Bone marrow (tissue), 2 donors: ENCODE measurements around the gene MBOAT1.
"Not testable (repeated sequence)": the region's sequence is repeated elsewhere in the genome, so short reads cannot be mapped to it uniquely, and the experiment has no call there.

Source experiments
- DNase-seq, 2 donors: peaks; one replicate each; lab custom pipeline; 2025; lab: John Stamatoyannopoulos, UW

Gene MBOAT1

GRCh38 chr6:20170455-20171148 is 41.7 kb downstream of the MBOAT1 start:
- no peak for DNase-seq

DNA sequence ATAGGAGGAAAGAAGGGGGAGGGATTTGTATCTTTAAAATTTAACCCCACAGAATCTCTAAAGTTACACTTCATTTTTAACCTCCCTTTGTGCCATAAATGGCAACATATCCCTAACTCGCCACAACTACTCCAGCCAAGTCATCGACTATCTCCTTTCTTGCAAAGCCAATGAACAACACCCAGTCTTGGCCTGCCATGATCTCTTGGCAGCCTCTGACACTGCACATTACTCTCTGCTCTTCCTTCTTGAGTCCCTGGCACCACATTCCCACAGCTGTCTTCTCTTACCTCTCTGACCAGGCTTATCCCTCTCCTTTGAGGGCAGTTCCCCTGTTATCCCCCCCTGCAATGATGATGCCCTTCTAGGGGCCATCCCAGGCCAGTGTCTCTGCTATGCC is 42.5 kb downstream of the MBOAT1 start:
- no peak for DNase-seq

GRCh38 chr6:20169119-20169557 is 43.1 kb downstream of the MBOAT1 start:
- DNase-seq, result peak in 1 of 2 donors; percentile 32

DNA sequence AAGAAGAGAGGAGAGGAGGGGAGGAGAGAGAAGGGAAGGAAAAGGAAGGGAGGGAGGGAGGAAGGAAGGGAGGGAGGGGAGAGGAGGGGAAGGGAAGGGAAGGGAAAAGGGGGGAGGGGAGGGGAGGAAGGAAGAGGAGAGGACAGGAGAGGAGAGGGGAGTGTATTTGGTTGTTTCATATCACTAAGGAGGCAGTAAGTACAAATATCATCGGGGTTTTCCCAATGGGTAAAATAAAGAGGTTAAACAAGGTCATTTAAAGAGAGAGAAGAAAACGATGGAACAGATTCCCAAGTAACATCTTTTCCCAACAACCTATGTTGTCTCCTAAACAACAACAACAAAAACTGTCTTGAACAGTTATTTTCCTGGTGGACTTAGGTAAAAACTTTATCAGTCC is 43.6 kb downstream of the MBOAT1 start:
- no peak for DNase-seq

DNA sequence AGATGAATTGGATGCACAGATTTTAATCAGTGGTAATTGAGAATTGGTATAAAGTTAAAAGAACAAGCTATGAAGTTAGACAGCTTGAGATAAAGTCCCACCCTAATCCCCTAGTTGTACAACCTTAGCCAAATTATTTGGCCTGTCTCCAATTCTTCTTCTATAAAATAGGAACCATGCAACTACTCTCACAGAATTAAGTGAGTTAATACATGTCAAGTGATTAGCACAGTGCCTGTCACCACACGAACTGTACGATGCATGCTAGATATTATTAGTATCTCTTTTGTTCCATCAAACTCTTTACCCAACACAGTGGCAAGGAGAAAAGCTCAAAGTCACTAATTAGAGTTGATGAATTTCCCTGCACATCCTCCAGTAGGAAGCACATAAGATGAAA is 44.7 kb downstream of the MBOAT1 start:
- no peak for DNase-seq

GRCh38 chr6:20166210-20166609 is 46.1 kb downstream of the MBOAT1 start:
- DNase-seq, result no peak

DNA sequence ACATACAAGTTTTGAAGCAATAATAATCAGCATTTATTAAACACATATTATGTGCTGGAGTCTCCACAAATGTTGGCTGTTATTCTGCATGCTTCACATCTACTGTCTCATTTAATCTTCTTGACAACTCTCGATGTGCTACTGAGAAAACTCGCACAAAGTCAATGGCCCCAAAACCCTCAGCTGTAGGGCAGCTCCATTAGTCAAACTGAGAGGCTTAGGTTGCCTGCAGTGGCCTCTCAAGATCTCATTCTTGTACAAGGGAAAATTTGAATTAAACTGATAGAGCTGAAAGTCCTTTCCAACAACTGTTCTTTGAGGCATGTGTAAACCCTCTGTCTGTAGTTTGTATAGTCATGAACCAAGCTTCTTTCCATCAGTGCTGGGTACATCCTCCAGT is 49.8 kb downstream of the MBOAT1 start:
- no peak for DNase-seq

DNA sequence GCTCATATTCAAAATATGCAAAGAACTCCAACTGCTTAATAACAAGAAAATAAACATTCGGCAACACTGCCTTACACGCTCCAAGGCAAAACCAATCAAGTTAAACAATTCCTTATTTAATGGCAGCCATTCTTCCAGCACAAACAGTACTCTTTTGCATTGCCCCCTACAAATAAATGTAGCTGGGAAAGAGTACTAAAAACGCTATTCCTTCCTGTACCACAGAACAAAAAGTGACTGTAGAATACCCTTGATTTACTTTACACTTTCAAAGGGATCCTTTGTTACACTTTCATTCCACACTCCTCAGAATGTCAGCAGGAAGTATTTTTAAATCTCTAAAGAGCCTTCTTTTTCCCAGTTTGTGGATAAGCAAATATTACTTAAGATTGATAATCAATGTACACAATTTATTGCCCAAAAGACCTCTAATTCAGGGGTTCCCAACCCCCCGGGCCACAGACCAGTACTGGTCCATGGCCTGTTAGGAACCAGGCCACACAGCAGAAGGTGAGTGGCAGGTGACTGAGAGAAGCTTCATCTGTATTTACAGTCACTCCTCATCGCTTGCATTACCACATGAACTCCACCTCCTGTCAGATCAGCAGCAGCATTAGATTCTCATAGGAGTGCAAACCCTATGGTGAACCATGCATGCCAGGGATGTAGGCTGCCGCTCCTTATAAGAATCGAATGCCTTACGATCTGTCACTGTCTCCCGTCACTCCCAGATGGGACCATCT is 51.6 kb downstream of the MBOAT1 start:
- DNase-seq, result no peak

- DNase-seq, result no peak
Measured at GRCh38 chr6:20159781-20160540, 52.3 kb downstream of the MBOAT1 start.

- no peak for DNase-seq
Measured at GRCh38 chr6:20159098-20159497, 53.2 kb downstream of the MBOAT1 start.

- no peak for DNase-seq
Measured at GRCh38 chr6:20158676-20159075, 53.6 kb downstream of the MBOAT1 start.

GRCh38 chr6:20156824-20157223 is 55.4 kb downstream of the MBOAT1 start:
- DNase-seq, result no peak

- DNase-seq, result no peak
Measured at GRCh38 chr6:20154753-20155152, 57.5 kb downstream of the MBOAT1 start.

DNA sequence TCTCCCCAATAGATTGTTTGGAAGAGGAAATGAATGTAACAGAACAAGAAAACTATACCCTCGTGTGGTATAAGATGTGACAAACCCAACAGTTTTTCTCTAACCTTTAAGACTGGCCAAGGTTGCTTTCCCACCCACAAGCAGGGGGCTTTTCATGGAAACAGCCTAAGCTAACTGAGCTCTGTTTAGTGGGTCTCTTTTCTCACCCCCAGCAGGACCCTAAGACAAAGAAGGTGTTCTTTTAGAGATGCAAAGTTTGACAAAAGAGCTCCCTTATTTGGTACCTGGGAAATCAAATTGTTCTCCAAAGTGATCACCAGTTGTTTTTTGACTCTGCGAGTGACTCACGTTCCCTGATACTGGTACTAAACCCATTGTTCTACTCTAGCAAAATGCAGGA is 59.1 kb downstream of the MBOAT1 start:
- DNase-seq, result no peak

- DNase-seq, result no peak
Measured at GRCh38 chr6:20148433-20148832, 63.8 kb downstream of the MBOAT1 start.

DNA sequence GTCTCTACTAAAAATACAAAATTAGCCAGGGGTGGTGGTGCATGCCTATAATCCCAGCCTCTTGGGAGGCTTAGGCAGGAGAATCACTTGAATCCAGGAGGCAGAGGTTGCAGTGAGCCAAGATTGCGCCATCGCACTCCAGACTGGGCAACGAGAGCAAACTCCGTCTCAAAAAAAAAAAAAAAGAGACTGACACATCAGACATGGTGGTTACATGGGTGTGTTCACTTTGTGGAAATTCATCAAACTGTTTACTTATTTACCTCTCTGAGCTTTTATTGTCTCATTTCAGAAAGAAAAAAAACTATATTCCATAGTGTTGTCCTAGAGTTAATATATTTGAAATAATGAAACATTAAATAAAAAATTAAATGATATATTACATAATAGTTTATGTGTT is 64.8 kb downstream of the MBOAT1 start:
- DNase-seq, result no peak

GRCh38 chr6:20146831-20147230 is 65.4 kb downstream of the MBOAT1 start:
- DNase-seq, result not testable (repeated sequence)

- DNase-seq, result no peak
Measured at GRCh38 chr6:20146291-20146690, 66.0 kb downstream of the MBOAT1 start.

DNA sequence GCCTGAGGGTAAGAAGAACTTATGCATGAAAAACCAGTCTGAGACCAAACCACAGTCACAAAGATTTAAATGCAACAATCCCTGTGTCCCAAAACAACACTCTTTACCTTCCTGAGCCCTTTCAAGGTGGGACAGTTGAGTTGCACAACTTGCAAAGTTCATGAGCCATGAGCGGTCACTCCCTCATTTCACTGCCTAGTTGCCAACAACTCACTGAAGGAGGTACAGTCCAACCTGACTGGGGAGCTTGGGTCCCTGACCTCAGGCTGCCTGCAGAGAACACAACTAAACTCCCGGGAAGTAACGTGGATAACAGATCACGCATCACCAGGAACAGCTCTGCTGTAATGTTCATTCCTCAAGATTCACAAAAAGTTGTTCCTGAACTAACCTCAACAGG is 69.4 kb downstream of the MBOAT1 start:
- no peak for DNase-seq

- DNase-seq, result no peak
Measured at GRCh38 chr6:20141931-20142330, 70.3 kb downstream of the MBOAT1 start.

- DNase-seq, result not testable (repeated sequence)
Measured at GRCh38 chr6:20139127-20139963, 72.9 kb downstream of the MBOAT1 start.

- no peak for DNase-seq
Measured at GRCh38 chr6:20137837-20138236, 74.4 kb downstream of the MBOAT1 start.
